Measurements from ENCODE around the gene HOXC13.

HOXC13 gene

GRCh38 chr12:53995378-53996239, 57.0 kb downstream of the HOXC13 start (continued):
- TF ChIP-seq ZNF514 (tag by site-specific recombination; IDR thresholded peaks at IDR 0.05) (no peak), ZBTB26 (tag by site-specific recombination; optimal IDR thresholded peaks at IDR 0.05) (peak; percentile 43), HIC1 (tag by site-specific recombination; IDR thresholded peaks at IDR 0.05) (no peak), ZNF544 (tag by site-specific recombination; IDR thresholded peaks at IDR 0.05) (no peak), ZNF501 (tag by site-specific recombination; IDR thresholded peaks at IDR 0.05) (peak; percentile 78; the same call in 1 of the 2 replicates), ZNF645 (tag by site-specific recombination; IDR thresholded peaks at IDR 0.05) (no peak), KLF8 (tag by site-specific recombination; IDR thresholded peaks at IDR 0.05) (peak; percentile 97), ZFHX2 (tag by site-specific recombination; conservative IDR thresholded peaks at IDR 0.05) (peak; percentile 92), PRDM4 (tag by site-specific recombination; IDR thresholded peaks at IDR 0.05) (no peak; the same call in 1 of the 2 replicates), ZNF155 (tag by site-specific recombination; IDR thresholded peaks at IDR 0.05) (no peak), CTCF (tag by site-specific recombination; IDR thresholded peaks at IDR 0.05) (no peak), ZBTB7A (tag by site-specific recombination; IDR thresholded peaks at IDR 0.05; ENCODE audit: low read depth) (peak; percentile 29; the same call in 1 of the 2 replicates), ZNF239 (tag by site-specific recombination; IDR thresholded peaks at IDR 0.05) (0 out of 2 replicates have a peak, but pooled peaks have one; percentile 30), KLF10 (tag by site-specific recombination; IDR thresholded peaks at IDR 0.05) (peak; percentile 79), ZNF362 (tag by site-specific recombination; IDR thresholded peaks at IDR 0.05) (no peak), OVOL3 (tag by site-specific recombination; IDR thresholded peaks at IDR 0.05) (no peak; the same call in 1 of the 2 replicates), ZFP37 (tag by site-specific recombination; IDR thresholded peaks at IDR 0.05) (peak; percentile 81; the same call in 1 of the 2 replicates), ZNF692 (tag by site-specific recombination; IDR thresholded peaks at IDR 0.05) (peak; percentile 70; the same call in 1 of the 2 replicates), ZNF521 (tag by site-specific recombination; IDR thresholded peaks at IDR 0.05) (no peak), ZNF37A (tag by site-specific recombination; IDR thresholded peaks at IDR 0.05) (no peak), ZNF248 (tag by site-specific recombination; IDR thresholded peaks at IDR 0.05) (no peak), FEZF1 (tag by site-specific recombination; IDR thresholded peaks at IDR 0.05) (peak; percentile 47), ZNF626 (tag by site-specific recombination; IDR thresholded peaks at IDR 0.05) (no peak), ZSCAN18 (tag by site-specific recombination; IDR thresholded peaks at IDR 0.05) (no peak), ZNF394 (tag by site-specific recombination; IDR thresholded peaks at IDR 0.05; ENCODE audit: borderline replicate concordance) (peak; percentile 67; the same call in 1 of the 2 replicates)

All from HEK293 (cell line).